HCT116 (cell line): ENCODE results near the gene ABHD1. TPM values are rescaled to one million over a fixed set of nuclear protein-coding genes. Genes with fewer than 3 reads are reported as not detected.

Experiments used
- ATAC-seq: fragments of 200-7000 bp; cut with Tn5 transposase; 2 replicates; pipeline ENCODE4 v1.9.1; 2020; ENCODE audit warnings: mild to moderate bottlenecking, moderate library complexity
- BruUV-seq: library from RNA; stranded (reverse); fragments of 400-500 nt; replicated peaks from 2 replicates; lab custom pipeline; 2021; lab: Mats Ljungman, UMichigan
- CTCF ChIA-PET: fragments of 300-600 bp; sonication (Branson Sonifier 250); formaldehyde crosslinking; loops from one replicate; lab custom pipeline; 2021; ENCODE audit warnings: antibody characterized with exemption; lab: Charles Lee
- POLR2A ChIA-PET: fragments of 300-600, 350-600 bp; sonication (Branson Sonifier 250); formaldehyde crosslinking; loops from one replicate; lab custom pipeline; 2021; ENCODE audit warnings: antibody characterized with exemption; lab: Charles Lee
- RAD21 ChIA-PET, 2 experiments: fragments of 300-600 bp; sonication (Branson Sonifier 250); formaldehyde crosslinking; loops; one replicate each; lab custom pipeline; 2023; ENCODE audit warnings: low total read pairs in 2 of 2; ENCODE audit not compliant: uncharacterized antibody in 2 of 2, unreplicated experiment in 2 of 2, low non-redundant PET in 1 of 2; lab: Charles Lee
- DNase-seq: peaks from one replicate; pipeline ENCODE4 v3.0.0-alpha.2; 2010; ENCODE audit warnings: low read depth, low spot score
- H2AFZ ChIP-seq: fragments of 200-600 bp; shearing (Covaris generic), sonication (generic); 2 replicates; pipeline ENCODE4 v1.6.1; 2017; ENCODE audit warnings: low read depth, mixed run types, mixed read lengths, antibody characterized with exemption, low read length; ENCODE audit not compliant: poor library complexity, severe bottlenecking
- H3K27ac ChIP-seq: 2 replicates; pipeline ENCODE4 v1.5.1; 2012; ENCODE audit warnings: low read depth, low read length
- H3K27me3 ChIP-seq: fragments of 200-600 bp; sonication (generic); 2 replicates; pipeline ENCODE4 v1.6.1; 2016; ENCODE audit warnings: mixed run types, low read length, mixed read lengths; ENCODE audit not compliant: insufficient read depth
- H3K36me3 ChIP-seq, 2 experiments: fragments of 200-500 bp in 1 of 2; fragments of 200-600 bp in 1 of 2; sonication (Bioruptor generic) in 1 of 2; sonication (generic) in 1 of 2; 2 replicates each; pipeline versions ENCODE4 v1.5.1 to v1.6.1; 2014 to 2016; ENCODE audit warnings: low read length in 2 of 2, inconsistent platforms in 1 of 2, mixed read lengths in 1 of 2, mixed run types in 1 of 2; ENCODE audit not compliant: insufficient read depth in 2 of 2, control insufficient read depth in 1 of 2
- H3K4me1 ChIP-seq, 2 experiments: fragments of 200-600 bp in 1 of 2; sonication (generic) in 1 of 2; 2 replicates each; pipeline versions ENCODE4 v1.5.1 to v1.6.1; 2012 to 2017; ENCODE audit warnings: low read length in 2 of 2, inconsistent platforms in 1 of 2, mild to moderate bottlenecking in 1 of 2, mixed read lengths in 1 of 2, mixed run types in 1 of 2, moderate library complexity in 1 of 2; ENCODE audit not compliant: insufficient read depth in 2 of 2, control insufficient read depth in 1 of 2
- H3K4me2 ChIP-seq: fragments of 200-600 bp; sonication (generic); 2 replicates; pipeline ENCODE4 v1.6.1; 2017; ENCODE audit warnings: mixed run types, low read length, mixed read lengths
- H3K4me3 ChIP-seq, 2 experiments: fragments of 200-600 bp in 1 of 2; sonication (generic) in 1 of 2; replicated peaks in 1 of 2; 2 replicates each; pipeline ENCODE4 v1.5.1; 2011 to 2016; ENCODE audit warnings: low read length in 2 of 2, control low read depth in 1 of 2, low read depth in 1 of 2, mild to moderate bottlenecking in 1 of 2, mixed read lengths in 1 of 2, mixed run types in 1 of 2
- H3K79me2 ChIP-seq: fragments of 200-600 bp; sonication (generic); 2 replicates; pipeline ENCODE4 v1.6.1; 2017; ENCODE audit warnings: mild to moderate bottlenecking, mixed run types, low read length, moderate library complexity, mixed read lengths; ENCODE audit not compliant: insufficient read depth
- H3K9ac ChIP-seq: fragments of 200-600 bp; sonication (generic); 2 replicates; pipeline ENCODE4 v1.6.1; 2016; ENCODE audit warnings: low read length, mixed read lengths
- H3K9me2 ChIP-seq: fragments of 200-600 bp; sonication (generic), shearing (Covaris generic); 2 replicates; pipeline ENCODE4 v1.6.1; 2017; ENCODE audit warnings: mixed run types, mild to moderate bottlenecking, moderate library complexity; ENCODE audit not compliant: insufficient read depth
- H3K9me3 ChIP-seq, 2 experiments: fragments of 200-500 bp in 1 of 2; fragments of 200-600 bp in 1 of 2; sonication (Bioruptor generic) in 1 of 2; sonication (generic) in 1 of 2; 2 replicates each; pipeline ENCODE4 v1.6.1; 2014 to 2017; ENCODE audit warnings: low read length in 2 of 2, mixed read lengths in 2 of 2, inconsistent platforms in 1 of 2, low read depth in 1 of 2, mild to moderate bottlenecking in 1 of 2, mixed run types in 1 of 2, moderate library complexity in 1 of 2; ENCODE audit not compliant: control insufficient read depth in 1 of 2, insufficient read depth in 1 of 2
- H4K20me1 ChIP-seq: fragments of 200-600 bp; sonication (generic), shearing (Covaris generic); 2 replicates; pipeline ENCODE4 v1.6.1; 2017; ENCODE audit warnings: mixed run types, mild to moderate bottlenecking, moderate library complexity; ENCODE audit not compliant: insufficient read depth
- CBX3 ChIP-seq: IDR thresholded peaks from 2 replicates; pipeline ENCODE4 v1.6.1; 2012; ENCODE audit warnings: low read depth
- CEBPB ChIP-seq: IDR thresholded peaks from 2 replicates; pipeline ENCODE4 v1.6.1; 2012; ENCODE audit warnings: low read depth
- EGR1 ChIP-seq: IDR thresholded peaks from 2 replicates; pipeline ENCODE4 v1.6.1; 2012; ENCODE audit warnings: low read depth
- ELF1 ChIP-seq: IDR thresholded peaks from 2 replicates; pipeline ENCODE4 v1.6.1; 2012; ENCODE audit warnings: low read depth, borderline replicate concordance
- EZH2 ChIP-seq: fragments of 200-600 bp; sonication (generic); IDR thresholded peaks from 2 replicates; pipeline ENCODE4 v1.6.1; 2017; ENCODE audit warnings: antibody characterized with exemption, mixed run types
- EZH2phosphoT487 ChIP-seq: fragments of 200-600 bp; IDR thresholded peaks from 2 replicates; pipeline ENCODE4 v1.6.1; 2018; ENCODE audit warnings: antibody characterized with exemption, borderline replicate concordance
- POLR2AphosphoS5 ChIP-seq: IDR thresholded peaks from 2 replicates; pipeline ENCODE4 v1.6.1; 2011; ENCODE audit warnings: mild to moderate bottlenecking, low read depth, low read length, moderate library complexity
- RAD21 ChIP-seq: IDR thresholded peaks from 2 replicates; pipeline ENCODE4 v1.6.1; 2012; ENCODE audit warnings: low read depth, mild to moderate bottlenecking
- SIN3A ChIP-seq: IDR thresholded peaks from 2 replicates; pipeline ENCODE4 v1.6.1; 2012; ENCODE audit warnings: low read depth
- SP1 ChIP-seq: IDR thresholded peaks from 2 replicates; pipeline ENCODE4 v1.6.1; 2012; ENCODE audit warnings: low read depth
- SRF ChIP-seq: IDR thresholded peaks from 2 replicates; pipeline ENCODE4 v1.6.1; 2012; ENCODE audit warnings: low read depth
- TCF7L2 ChIP-seq: IDR thresholded peaks from 2 replicates; pipeline ENCODE4 v1.7.0; 2011; ENCODE audit warnings: borderline replicate concordance, inconsistent platforms; ENCODE audit not compliant: insufficient read depth, insufficient read length; ENCODE audit errors: extremely low read depth
- YY1 ChIP-seq: IDR thresholded peaks from 2 replicates; pipeline ENCODE4 v1.6.1; 2011; ENCODE audit warnings: low read length, low read depth, moderate library complexity, mild to moderate bottlenecking; ENCODE audit not compliant: insufficient replicate concordance; ENCODE audit errors: extremely low read depth
- ZBTB33 ChIP-seq: IDR thresholded peaks from 2 replicates; pipeline ENCODE4 v1.6.1; 2011; ENCODE audit warnings: mild to moderate bottlenecking, low read length, moderate library complexity; ENCODE audit not compliant: insufficient replicate concordance; ENCODE audit errors: extremely low read depth
- ZFX ChIP-seq: fragments of 450-650 bp; IDR thresholded peaks from 2 replicates; pipeline ENCODE4 v1.6.1; 2017
- intact Hi-C: fragments of 100-400 bp; cut with micrococcal nuclease; formaldehyde crosslinking; loops from 2 replicates; pipeline ENCODE4 v1.10.0; 2022
- total RNA-seq: library from RNA; stranded (reverse); gene quantifications from one replicate; pipeline ENCODE4 v1.2.1, GENCODE V29; 2021; ENCODE audit not compliant: unreplicated experiment
- TF ChIP-seq, protein P1 (sequence below), 3 experiments: fragments of 200-600 bp in 1 of 3; sonication (generic) in 1 of 3; IDR thresholded peaks in 2 of 3; conservative IDR thresholded peaks in 1 of 3; 2 replicates each; pipeline ENCODE4 v1.5.1; 2012 to 2017; ENCODE audit warnings: low read depth in 2 of 3, low read length in 2 of 3, antibody characterized with exemption in 1 of 3, borderline replicate concordance in 1 of 3, control low read depth in 1 of 3, mild to moderate bottlenecking in 1 of 3, mixed read lengths in 1 of 3, mixed run types in 1 of 3, moderate library complexity in 1 of 3; ENCODE audit not compliant: insufficient read depth in 1 of 3
- TF ChIP-seq, protein P2 (sequence below): IDR thresholded peaks from 2 replicates; pipeline ENCODE4 v1.6.1; 2012; ENCODE audit warnings: low read depth
- TF ChIP-seq, protein P3 (sequence below): IDR thresholded peaks from 2 replicates; pipeline ENCODE4 v1.6.1; 2012

Gene ABHD1
- total RNA-seq, 1 experiment from 2014 or later: not detected

GRCh38 chr2:27094353-27094984 is 29.1 kb upstream of the ABHD1 start:
- CTCF ChIA-PET: no interaction called here

More at GRCh38 chr2:27094353-27094984, 29.1 kb upstream of the ABHD1 start:
- Histone ChIP-seq H3K79me2 (no peaks in the 10 kb centered on the region), H3K27me3 (no peaks in the 10 kb centered on the region), H3K4me3 (no peak overlapping the region), H3K27ac (no peak overlapping the region), H3K4me1 (peaks cover 0 to 9% of the 10 kb centered on the region in 2 experiments; a peak in 1 of 4 replicates), H4K20me1 (no peaks in the 10 kb centered on the region), H3K9ac (no peak overlapping the region), H3K9me3 (no peaks in the 10 kb centered on the region), H2AFZ (no peak overlapping the region), H3K4me2 (no peak overlapping the region), H3K36me3 (no peaks in the 10 kb centered on the region), H3K9me2 (no peaks in the 10 kb centered on the region)
- BruUV-seq: no TSS peak
- no peak for DNase-seq
- POLR2A ChIA-PET: no interaction called here
- ATAC-seq: no peak
- TF ChIP-seq, protein P1, sequence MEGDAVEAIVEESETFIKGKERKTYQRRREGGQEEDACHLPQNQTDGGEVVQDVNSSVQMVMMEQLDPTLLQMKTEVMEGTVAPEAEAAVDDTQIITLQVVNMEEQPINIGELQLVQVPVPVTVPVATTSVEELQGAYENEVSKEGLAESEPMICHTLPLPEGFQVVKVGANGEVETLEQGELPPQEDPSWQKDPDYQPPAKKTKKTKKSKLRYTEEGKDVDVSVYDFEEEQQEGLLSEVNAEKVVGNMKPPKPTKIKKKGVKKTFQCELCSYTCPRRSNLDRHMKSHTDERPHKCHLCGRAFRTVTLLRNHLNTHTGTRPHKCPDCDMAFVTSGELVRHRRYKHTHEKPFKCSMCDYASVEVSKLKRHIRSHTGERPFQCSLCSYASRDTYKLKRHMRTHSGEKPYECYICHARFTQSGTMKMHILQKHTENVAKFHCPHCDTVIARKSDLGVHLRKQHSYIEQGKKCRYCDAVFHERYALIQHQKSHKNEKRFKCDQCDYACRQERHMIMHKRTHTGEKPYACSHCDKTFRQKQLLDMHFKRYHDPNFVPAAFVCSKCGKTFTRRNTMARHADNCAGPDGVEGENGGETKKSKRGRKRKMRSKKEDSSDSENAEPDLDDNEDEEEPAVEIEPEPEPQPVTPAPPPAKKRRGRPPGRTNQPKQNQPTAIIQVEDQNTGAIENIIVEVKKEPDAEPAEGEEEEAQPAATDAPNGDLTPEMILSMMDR (IDR thresholded peaks at IDR 0.05 in 2 of 3, conservative IDR thresholded peaks at IDR 0.05 in 1 of 3; ENCODE audit: borderline replicate concordance in 1 of 3, insufficient read depth in 1 of 3, low read depth in 2 of 3, low read length in 2 of 3): no peak
- TF ChIP-seq CEBPB: no peak
- TF ChIP-seq TCF7L2: no peak
- TF ChIP-seq SP1: no peak
- TF ChIP-seq SIN3A: no peak
- TF ChIP-seq, protein P2, sequence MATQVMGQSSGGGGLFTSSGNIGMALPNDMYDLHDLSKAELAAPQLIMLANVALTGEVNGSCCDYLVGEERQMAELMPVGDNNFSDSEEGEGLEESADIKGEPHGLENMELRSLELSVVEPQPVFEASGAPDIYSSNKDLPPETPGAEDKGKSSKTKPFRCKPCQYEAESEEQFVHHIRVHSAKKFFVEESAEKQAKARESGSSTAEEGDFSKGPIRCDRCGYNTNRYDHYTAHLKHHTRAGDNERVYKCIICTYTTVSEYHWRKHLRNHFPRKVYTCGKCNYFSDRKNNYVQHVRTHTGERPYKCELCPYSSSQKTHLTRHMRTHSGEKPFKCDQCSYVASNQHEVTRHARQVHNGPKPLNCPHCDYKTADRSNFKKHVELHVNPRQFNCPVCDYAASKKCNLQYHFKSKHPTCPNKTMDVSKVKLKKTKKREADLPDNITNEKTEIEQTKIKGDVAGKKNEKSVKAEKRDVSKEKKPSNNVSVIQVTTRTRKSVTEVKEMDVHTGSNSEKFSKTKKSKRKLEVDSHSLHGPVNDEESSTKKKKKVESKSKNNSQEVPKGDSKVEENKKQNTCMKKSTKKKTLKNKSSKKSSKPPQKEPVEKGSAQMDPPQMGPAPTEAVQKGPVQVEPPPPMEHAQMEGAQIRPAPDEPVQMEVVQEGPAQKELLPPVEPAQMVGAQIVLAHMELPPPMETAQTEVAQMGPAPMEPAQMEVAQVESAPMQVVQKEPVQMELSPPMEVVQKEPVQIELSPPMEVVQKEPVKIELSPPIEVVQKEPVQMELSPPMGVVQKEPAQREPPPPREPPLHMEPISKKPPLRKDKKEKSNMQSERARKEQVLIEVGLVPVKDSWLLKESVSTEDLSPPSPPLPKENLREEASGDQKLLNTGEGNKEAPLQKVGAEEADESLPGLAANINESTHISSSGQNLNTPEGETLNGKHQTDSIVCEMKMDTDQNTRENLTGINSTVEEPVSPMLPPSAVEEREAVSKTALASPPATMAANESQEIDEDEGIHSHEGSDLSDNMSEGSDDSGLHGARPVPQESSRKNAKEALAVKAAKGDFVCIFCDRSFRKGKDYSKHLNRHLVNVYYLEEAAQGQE: no peak
- no peak for TF ChIP-seq EZH2phosphoT487
- no peak for TF ChIP-seq EGR1
- TF ChIP-seq ZBTB33: no peak
- no peak for TF ChIP-seq ZFX
- TF ChIP-seq EZH2: no peak
- TF ChIP-seq YY1: no peak
- TF ChIP-seq CBX3: no peak
- TF ChIP-seq, protein P3, sequence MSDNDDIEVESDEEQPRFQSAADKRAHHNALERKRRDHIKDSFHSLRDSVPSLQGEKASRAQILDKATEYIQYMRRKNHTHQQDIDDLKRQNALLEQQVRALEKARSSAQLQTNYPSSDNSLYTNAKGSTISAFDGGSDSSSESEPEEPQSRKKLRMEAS: no peak
- no peak for TF ChIP-seq ELF1
- TF ChIP-seq SRF: no peak
- no peak for TF ChIP-seq RAD21
- no peak for TF ChIP-seq POLR2AphosphoS5
- intact Hi-C loops: no loop called here
- RAD21 ChIA-PET: no interaction called here
